Measurements from ENCODE around the gene KCNQ4.

Gene KCNQ4

DNA sequence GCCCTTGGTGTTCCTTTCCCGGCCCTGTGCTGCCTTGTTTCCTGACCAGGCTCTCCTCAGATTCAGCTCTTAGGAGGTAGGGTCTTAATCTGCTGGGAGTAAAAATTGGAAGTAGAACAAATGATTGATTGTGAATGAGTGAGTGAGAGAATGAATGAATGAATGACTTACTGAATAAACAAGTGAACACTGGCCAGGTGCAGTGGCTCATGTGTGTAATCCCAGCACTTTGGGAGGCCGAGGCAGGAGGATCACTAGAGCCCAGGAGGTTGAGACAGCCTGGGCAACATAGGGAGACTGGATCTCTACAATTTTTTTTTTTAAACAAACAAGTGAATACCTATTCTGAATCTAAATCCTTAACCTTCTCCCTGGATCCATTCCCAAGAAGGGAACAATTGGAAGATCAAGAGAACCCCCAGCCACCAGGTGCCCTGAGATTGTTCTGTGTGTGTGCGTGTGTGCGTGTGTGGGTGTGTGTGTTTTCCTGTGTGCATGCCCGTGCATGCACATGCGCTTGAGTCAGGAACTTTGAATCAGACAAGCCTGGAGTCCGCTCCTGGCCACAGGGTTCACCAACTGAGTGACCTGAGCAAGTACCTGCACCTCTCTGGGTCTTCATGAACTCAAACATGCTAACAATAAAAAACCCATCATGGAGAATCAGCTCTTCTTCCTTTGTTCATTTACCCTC is 102.9 kb downstream of the KCNQ4 start:
- no peak overlapping the region for H2AFZ ChIP-seq
- no peak overlapping the region for H3K27ac ChIP-seq
- H3K79me2 ChIP-seq, result no peaks in the 10 kb centered on the region
- H3K9me3 ChIP-seq (ENCODE audit: control insufficient read depth, low read length), result no peaks in the 10 kb centered on the region
- H3K4me1 ChIP-seq, result no peaks in the 10 kb centered on the region
- H3K27me3 ChIP-seq (ENCODE audit: control insufficient read depth, insufficient read depth, low read length), result no peaks in the 10 kb centered on the region
- no peak overlapping the region for H3K4me2 ChIP-seq (ENCODE audit: low read length)
- H3K36me3 ChIP-seq (ENCODE audit: control insufficient read depth, insufficient read depth, low read length), result no peaks in the 10 kb centered on the region
- TF ChIP-seq, protein P1, sequence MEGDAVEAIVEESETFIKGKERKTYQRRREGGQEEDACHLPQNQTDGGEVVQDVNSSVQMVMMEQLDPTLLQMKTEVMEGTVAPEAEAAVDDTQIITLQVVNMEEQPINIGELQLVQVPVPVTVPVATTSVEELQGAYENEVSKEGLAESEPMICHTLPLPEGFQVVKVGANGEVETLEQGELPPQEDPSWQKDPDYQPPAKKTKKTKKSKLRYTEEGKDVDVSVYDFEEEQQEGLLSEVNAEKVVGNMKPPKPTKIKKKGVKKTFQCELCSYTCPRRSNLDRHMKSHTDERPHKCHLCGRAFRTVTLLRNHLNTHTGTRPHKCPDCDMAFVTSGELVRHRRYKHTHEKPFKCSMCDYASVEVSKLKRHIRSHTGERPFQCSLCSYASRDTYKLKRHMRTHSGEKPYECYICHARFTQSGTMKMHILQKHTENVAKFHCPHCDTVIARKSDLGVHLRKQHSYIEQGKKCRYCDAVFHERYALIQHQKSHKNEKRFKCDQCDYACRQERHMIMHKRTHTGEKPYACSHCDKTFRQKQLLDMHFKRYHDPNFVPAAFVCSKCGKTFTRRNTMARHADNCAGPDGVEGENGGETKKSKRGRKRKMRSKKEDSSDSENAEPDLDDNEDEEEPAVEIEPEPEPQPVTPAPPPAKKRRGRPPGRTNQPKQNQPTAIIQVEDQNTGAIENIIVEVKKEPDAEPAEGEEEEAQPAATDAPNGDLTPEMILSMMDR (IDR thresholded peaks at IDR 0.05), result no peak
- H3K9ac ChIP-seq, result no peak overlapping the region
- no peak overlapping the region for H3K4me3 ChIP-seq (ENCODE audit: low read depth, low read length)

DNA sequence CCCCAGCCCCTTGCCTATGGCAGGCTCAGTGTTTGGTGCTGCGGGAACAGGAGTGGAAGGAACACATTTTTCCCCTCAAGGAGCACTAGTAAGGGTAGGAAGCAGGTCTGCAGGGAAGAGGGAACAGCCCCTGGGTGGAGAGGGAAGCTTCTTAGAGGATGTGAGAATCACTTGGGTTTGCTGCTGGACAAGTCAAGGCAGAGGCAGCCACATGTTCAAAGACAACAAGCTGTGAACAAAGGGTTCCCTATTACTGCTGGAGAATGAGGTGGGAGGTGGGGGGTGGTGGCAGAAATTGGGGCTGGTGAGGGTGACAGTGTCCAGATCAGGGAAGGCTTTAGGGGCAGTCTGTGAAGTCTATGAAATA is 103.4 kb downstream of the KCNQ4 start:
- H3K79me2 ChIP-seq, result no peaks in the 10 kb centered on the region
- H3K4me1 ChIP-seq, result no peaks in the 10 kb centered on the region
- no peak overlapping the region for H3K27ac ChIP-seq
- TF ChIP-seq, protein P1 (IDR thresholded peaks at IDR 0.05), result no peak
- no peak overlapping the region for H3K4me3 ChIP-seq (ENCODE audit: low read depth, low read length)
- no peaks in the 10 kb centered on the region for H3K9me3 ChIP-seq (ENCODE audit: control insufficient read depth, low read length)
- H3K27me3 ChIP-seq (ENCODE audit: control insufficient read depth, insufficient read depth, low read length), result no peaks in the 10 kb centered on the region
- H3K36me3 ChIP-seq (ENCODE audit: control insufficient read depth, insufficient read depth, low read length), result no peaks in the 10 kb centered on the region
- no peak overlapping the region for H2AFZ ChIP-seq
- H3K4me2 ChIP-seq (ENCODE audit: low read length), result no peak overlapping the region
- H3K9ac ChIP-seq, result no peak overlapping the region

DNA sequence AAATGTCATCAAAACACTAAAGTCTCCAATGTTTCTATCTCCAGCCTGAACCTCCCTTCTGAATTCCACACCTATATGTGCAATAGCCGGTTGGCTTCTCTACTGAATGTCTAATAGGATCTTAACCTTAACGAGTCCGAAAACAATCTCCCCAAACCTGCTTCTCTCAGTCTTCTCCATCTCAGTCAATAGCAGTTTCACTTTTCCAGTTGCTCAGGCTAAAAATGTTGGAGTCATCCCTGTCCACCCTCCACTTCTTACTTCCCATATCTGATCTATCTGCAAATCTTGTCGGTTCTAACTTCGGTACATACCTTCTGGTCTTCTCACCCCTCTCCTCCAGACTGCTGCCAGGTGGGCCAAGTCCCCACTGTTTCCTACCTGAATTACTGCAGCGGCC is 104.1 kb downstream of the KCNQ4 start:
- Histone ChIP-seq H3K4me1 (no peaks in the 10 kb centered on the region), H3K79me2 (no peaks in the 10 kb centered on the region), H3K9me3 (ENCODE audit: control insufficient read depth, low read length) (no peaks in the 10 kb centered on the region), H3K27ac (no peak overlapping the region), H3K36me3 (ENCODE audit: control insufficient read depth, insufficient read depth, low read length) (no peaks in the 10 kb centered on the region), H3K9ac (no peak overlapping the region), H3K27me3 (ENCODE audit: control insufficient read depth, insufficient read depth, low read length) (no peaks in the 10 kb centered on the region), H2AFZ (no peak overlapping the region), H3K4me2 (ENCODE audit: low read length) (no peak overlapping the region), H3K4me3 (ENCODE audit: low read depth, low read length) (no peak overlapping the region)
- TF ChIP-seq, protein P1 (IDR thresholded peaks at IDR 0.05), result no peak

Measured in parathyroid adenoma (tissue), 2 donors.